NCI-H524 (cell line): ENCODE measurements around the gene CRYM.
"Not testable (repeated sequence)": the region's sequence is repeated elsewhere in the genome, so short reads cannot be mapped to it uniquely, and the experiment has no call there.

Experiments used
- DNase-seq, 2 experiments: peaks; one replicate each; lab custom pipeline; 2025; lab: John Stamatoyannopoulos, UW

CRYM gene

DNA sequence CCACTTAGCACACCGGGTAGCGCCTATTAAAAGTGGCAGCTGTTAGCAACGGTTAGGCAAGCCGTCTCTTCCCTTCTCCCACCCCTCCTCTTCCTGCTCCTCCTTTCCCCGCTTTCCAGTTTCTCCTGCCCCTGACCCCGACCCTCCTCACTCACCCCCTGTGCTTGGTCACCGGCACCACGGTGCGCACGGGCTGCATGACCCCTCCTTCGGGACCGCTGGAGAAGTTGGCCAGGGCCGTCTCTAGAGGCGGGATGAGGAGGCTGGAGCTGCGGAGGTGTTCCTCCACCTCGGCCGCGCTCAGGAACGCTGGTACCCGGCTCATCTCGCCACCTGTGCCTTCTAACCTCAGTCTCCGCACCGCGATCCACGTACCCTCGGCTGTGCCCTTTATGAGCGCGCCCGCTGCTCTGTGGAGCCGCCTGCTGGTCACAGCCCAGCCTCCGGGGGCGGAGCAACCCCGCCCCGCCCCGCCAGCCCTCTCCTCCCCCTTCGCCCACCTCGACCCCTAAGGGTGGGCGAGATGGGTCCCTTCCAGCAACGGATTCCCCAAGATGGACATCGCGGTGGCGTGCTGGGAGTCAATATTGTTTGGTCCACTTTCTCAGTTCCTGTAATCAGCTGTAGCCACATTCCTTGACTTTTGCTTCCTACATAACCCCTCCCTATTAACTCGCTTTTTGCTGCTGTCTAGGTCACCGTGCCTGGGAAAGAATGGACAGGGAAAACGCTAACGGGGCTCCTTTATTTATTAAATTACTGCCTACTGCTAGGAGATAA, at the start of gene CRYM:
Gene CRYM, minus strand, starts transcription at position 364 of the 780 bp plus-strand sequence. Its CDS starts 39 bp downstream, at position 325.
- DNase-seq, result peak in 1 of 2 experiments; percentile 32

- DNase-seq, result no peak
Observed at GRCh38 chr16:21327046-21327445, 49.0 kb upstream of the CRYM start.

- no peak for DNase-seq
Observed at GRCh38 chr16:21326459-21326858, 48.4 kb upstream of the CRYM start.

- DNase-seq, result no peak
Observed at GRCh38 chr16:21324267-21324666, 46.2 kb upstream of the CRYM start.

DNA sequence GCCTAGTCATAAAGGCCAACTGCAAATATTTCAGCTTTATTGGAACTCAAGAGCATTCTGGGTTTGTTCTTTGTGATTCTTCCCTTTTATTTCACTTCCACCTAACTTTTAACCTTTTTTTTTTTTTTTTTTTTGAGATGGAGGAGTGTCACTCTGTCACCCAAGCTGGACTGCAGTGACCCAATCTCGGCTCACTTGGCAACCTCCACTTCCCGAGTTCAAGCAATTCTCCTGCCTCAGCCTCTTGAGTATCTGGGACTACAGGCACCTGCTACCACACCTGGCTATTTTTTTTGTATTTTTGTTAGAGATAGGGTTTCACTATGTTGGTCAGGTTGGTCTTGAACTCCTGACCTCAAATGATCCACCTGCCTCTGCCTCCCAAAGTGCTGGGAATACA, 44.2 kb upstream of the CRYM start:
- DNase-seq, result not testable (repeated sequence)

- no peak for DNase-seq
Observed at GRCh38 chr16:21321736-21322135, 43.6 kb upstream of the CRYM start.

DNA sequence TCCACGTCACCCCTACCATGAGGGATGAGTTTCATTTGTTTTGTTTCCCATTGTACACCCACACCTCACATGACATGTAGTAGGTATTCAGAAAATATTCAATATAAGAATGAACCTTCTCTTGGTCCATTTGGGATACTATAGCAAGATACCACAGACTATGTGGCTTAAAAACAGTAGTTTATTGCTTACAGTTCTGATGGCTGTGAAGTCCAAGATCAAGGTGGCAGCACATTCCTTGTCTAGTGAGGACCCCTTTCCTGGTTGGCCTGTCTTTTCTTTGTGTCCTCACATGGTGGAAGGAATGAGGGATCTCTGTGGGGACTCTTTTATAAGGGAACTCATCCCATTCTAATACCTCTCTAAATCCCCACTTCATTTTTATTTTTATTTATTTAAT, 36.2 kb upstream of the CRYM start:
- no peak for DNase-seq

GRCh38 chr16:21312863-21313372, 34.8 kb upstream of the CRYM start:
- not testable (repeated sequence) for DNase-seq

DNA sequence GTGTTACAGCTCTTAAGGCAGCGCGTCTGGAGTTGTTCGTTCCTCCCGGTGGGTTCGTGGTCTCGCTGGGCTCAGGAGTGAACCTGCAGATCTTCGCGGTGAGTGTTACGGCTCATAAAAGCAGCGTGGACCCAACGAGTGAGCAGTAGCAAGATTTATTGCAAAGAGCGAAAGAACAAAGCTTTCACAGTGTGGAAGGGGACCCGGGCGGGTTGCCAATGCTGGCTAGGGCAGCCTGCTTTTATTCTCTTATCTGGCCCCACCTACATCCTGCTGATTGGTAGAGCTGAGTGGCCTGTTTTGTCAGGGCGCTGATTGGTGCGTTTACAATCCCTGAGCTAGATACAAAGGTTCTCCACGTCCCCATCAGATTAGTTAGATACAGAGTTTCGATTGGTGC, 34.0 kb upstream of the CRYM start:
- DNase-seq, result not testable (repeated sequence)

DNA sequence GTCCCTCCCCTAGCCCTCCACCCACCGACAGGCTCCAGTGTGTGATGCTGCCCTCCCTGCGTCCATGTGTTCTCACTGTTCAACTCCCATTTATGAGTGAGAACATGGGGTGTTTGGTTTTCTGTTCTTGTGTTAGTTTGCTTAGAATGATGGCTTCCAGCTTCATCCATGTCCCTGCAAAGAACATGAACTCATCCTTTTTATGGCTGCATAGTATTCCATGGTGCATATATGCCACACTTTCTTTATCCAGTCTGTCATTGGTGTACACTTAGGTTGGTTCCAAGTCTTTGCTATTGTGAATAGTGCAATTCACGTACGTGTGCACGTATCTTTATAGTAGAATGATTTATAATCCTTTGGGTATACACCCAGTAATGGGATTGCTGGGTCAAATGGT, 28.6 kb upstream of the CRYM start:
- DNase-seq, result not testable (repeated sequence)

- DNase-seq, result no peak
Observed at GRCh38 chr16:21302898-21303528, 24.9 kb upstream of the CRYM start.

GRCh38 chr16:21302454-21302853, 24.4 kb upstream of the CRYM start:
- DNase-seq, result no peak

- peak in 1 of 2 experiments; percentile 25 for DNase-seq
Observed at GRCh38 chr16:21301895-21302291, 23.8 kb upstream of the CRYM start.

- DNase-seq, result peak; percentile 72 to 81
Observed at GRCh38 chr16:21301168-21301894, 23.2 kb upstream of the CRYM start.

DNA sequence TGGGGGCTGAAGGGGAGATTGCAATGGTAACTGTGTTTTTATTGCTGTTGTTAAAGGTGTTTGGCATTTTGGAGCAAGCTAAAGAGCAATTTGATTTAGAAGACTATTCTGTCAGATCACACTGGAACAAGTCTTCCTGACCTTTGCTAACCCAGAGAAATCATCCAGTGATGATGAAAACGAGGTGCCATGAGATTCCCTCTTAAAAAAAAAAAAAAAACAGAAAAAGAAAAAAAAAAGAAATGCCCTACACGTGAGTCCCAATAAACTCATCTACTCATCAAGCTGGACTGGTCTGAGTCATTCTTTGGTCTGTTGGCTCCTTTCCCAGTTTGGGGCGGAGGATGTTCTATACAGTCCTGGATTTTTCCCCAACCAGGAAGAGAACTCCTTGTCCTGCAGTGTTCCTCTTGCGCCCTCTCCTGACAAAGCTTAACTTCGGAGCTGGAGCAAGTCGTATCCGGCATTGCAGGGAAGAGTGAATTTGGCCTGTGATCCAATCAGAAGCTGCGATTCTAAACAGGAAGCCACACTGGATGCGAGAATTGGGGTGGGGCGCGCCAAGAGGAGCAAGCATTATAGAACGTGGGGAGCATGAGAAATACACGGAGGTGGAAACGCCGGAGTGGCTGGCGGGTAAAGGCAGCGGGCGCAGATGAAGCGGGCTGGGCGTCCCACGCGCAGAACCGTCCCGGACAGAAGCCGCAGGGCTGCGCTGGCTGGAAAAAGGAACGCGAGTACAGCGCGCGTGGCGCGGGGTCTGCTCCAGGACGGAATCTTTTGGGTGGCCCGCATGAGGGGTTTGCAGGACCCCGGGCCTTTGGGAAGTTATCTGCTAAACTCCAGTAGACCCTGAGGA, 22.4 kb upstream of the CRYM start:
- DNase-seq, result peak; percentile 96 to 99

- DNase-seq, result not testable (repeated sequence)
Observed at GRCh38 chr16:21289789-21290188, 11.7 kb upstream of the CRYM start.

DNA sequence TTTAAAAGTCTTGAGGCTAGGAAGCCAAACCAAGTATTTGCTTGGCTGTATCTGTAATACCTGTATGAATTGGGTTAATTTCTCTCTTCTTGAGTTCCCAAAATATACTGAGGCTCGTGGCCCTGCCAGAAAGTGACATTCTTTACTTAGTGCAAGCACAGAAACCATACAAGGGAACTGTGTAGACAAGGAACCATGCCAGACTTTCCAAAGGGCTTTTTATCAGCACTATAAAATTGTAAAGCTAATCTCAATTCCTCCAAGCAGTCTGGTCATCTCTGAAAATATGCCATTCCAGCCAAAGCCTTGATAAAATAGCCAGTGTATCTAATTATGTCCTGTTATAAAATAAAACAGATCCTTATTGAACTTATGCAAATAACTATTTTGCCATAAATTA, 7.2 kb upstream of the CRYM start:
- DNase-seq, result no peak

- no peak for DNase-seq
Observed at GRCh38 chr16:21284414-21284813, 6.3 kb upstream of the CRYM start.

GRCh38 chr16:21283521-21284289, 5.6 kb upstream of the CRYM start:
- DNase-seq, result peak; percentile 59 to 73

DNA sequence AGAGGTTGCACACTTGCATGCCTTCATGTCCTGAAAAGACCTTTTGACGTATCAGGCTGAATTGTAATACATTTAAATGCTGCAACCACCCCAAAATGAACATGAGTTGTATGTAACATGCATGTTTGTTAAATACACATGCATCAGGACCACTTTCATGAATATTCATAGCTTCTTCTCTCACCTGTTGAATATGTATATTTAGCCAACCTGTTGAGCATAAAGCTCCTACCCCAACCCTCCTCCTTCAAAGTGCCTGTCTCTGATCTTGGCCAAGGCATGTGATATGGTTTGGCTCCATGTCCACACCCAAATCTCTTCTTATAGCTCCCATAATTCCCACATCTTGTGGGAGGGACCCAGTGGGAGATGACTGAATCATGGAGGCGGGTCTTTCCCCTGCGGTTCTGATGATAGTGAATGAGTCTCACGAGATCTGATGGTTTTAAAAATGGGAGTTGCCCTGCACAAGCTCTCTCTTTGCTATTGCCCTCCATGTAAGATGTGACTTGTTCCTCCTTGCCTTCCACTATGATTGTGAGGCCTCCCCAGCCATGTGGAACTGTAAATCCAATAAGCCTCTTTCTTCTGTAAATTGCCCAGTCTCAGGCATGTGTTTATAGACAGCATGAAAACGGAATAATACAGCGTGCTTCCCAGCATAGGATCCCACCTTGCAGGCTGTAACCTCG, 3.8 kb upstream of the CRYM start:
- no peak for DNase-seq
